ENCODE data around the gene CYP4F3.

CYP4F3 gene

GRCh38 chr19:15616627-15617270, 23.9 kb upstream of the CYP4F3 start:
- H3K9ac ChIP-seq (ENCODE audit: low read length) = no peak overlapping the region
- H3K4me1 ChIP-seq (ENCODE audit: control insufficient read depth, insufficient read depth, low read length) = no peaks in the 10 kb centered on the region
- H3K4me3 ChIP-seq (ENCODE audit: low read length) = no peak overlapping the region
- no peaks in the 10 kb centered on the region for H3K27me3 ChIP-seq (ENCODE audit: control insufficient read depth, insufficient read depth, low read length)
- no peaks in the 10 kb centered on the region for H3K36me3 ChIP-seq (ENCODE audit: control insufficient read depth, insufficient read depth, low read length)
- H3K27ac ChIP-seq (ENCODE audit: low read depth, low read length) = no peak overlapping the region

GRCh38 chr19:15618321-15618720, 22.4 kb upstream of the CYP4F3 start:
- no peaks in the 10 kb centered on the region for H3K27me3 ChIP-seq (ENCODE audit: control insufficient read depth, insufficient read depth, low read length)
- H3K4me3 ChIP-seq (ENCODE audit: low read length) = no peak overlapping the region
- no peaks in the 10 kb centered on the region for H3K36me3 ChIP-seq (ENCODE audit: control insufficient read depth, insufficient read depth, low read length)
- no peak overlapping the region for H3K27ac ChIP-seq (ENCODE audit: low read depth, low read length)
- no peak overlapping the region for H3K9ac ChIP-seq (ENCODE audit: low read length)
- H3K4me1 ChIP-seq (ENCODE audit: control insufficient read depth, insufficient read depth, low read length) = no peaks in the 10 kb centered on the region

GRCh38 chr19:15621801-15622200, 18.9 kb upstream of the CYP4F3 start:
- no peak overlapping the region for H3K4me3 ChIP-seq (ENCODE audit: low read length)
- no peak overlapping the region for H3K27ac ChIP-seq (ENCODE audit: low read depth, low read length)
- no peak overlapping the region for H3K9ac ChIP-seq (ENCODE audit: low read length)
- H3K27me3 ChIP-seq (ENCODE audit: control insufficient read depth, insufficient read depth, low read length) = peaks cover 2% of the 10 kb centered on the region
- H3K36me3 ChIP-seq (ENCODE audit: control insufficient read depth, insufficient read depth, low read length) = no peaks in the 10 kb centered on the region
- H3K4me1 ChIP-seq (ENCODE audit: control insufficient read depth, insufficient read depth, low read length) = no peaks in the 10 kb centered on the region

- Histone ChIP-seq H3K4me3 (ENCODE audit: low read length) (no peak overlapping the region), H3K27ac (ENCODE audit: low read depth, low read length) (no peak overlapping the region), H3K27me3 (ENCODE audit: control insufficient read depth, insufficient read depth, low read length) (peaks cover 2% of the 10 kb centered on the region), H3K9ac (ENCODE audit: low read length) (no peak overlapping the region), H3K4me1 (ENCODE audit: control insufficient read depth, insufficient read depth, low read length) (no peaks in the 10 kb centered on the region), H3K36me3 (ENCODE audit: control insufficient read depth, insufficient read depth, low read length) (no peaks in the 10 kb centered on the region)
Observed at GRCh38 chr19:15622991-15623390, 17.7 kb upstream of the CYP4F3 start.

GRCh38 chr19:15623711-15624318, 16.9 kb upstream of the CYP4F3 start:
- no peak overlapping the region for H3K9ac ChIP-seq (ENCODE audit: low read length)
- peaks cover 2% of the 10 kb centered on the region for H3K27me3 ChIP-seq (ENCODE audit: control insufficient read depth, insufficient read depth, low read length)
- no peaks in the 10 kb centered on the region for H3K36me3 ChIP-seq (ENCODE audit: control insufficient read depth, insufficient read depth, low read length)
- H3K27ac ChIP-seq (ENCODE audit: low read depth, low read length) = no peak overlapping the region
- H3K4me3 ChIP-seq (ENCODE audit: low read length) = no peak overlapping the region
- no peaks in the 10 kb centered on the region for H3K4me1 ChIP-seq (ENCODE audit: control insufficient read depth, insufficient read depth, low read length)

- no peak overlapping the region for H3K27ac ChIP-seq (ENCODE audit: low read depth, low read length)
- H3K9ac ChIP-seq (ENCODE audit: low read length) = no peak overlapping the region
- no peaks in the 10 kb centered on the region for H3K4me1 ChIP-seq (ENCODE audit: control insufficient read depth, insufficient read depth, low read length)
- H3K27me3 ChIP-seq (ENCODE audit: control insufficient read depth, insufficient read depth, low read length) = peaks cover 2% of the 10 kb centered on the region
- no peak overlapping the region for H3K4me3 ChIP-seq (ENCODE audit: low read length)
- H3K36me3 ChIP-seq (ENCODE audit: control insufficient read depth, insufficient read depth, low read length) = no peaks in the 10 kb centered on the region
Observed at GRCh38 chr19:15628236-15629002, 12.3 kb upstream of the CYP4F3 start.

GRCh38 chr19:15629003-15629880, 11.5 kb upstream of the CYP4F3 start:
- Histone ChIP-seq H3K4me1 (ENCODE audit: control insufficient read depth, insufficient read depth, low read length) (no peaks in the 10 kb centered on the region), H3K27ac (ENCODE audit: low read depth, low read length) (no peak overlapping the region), H3K9ac (ENCODE audit: low read length) (no peak overlapping the region), H3K36me3 (ENCODE audit: control insufficient read depth, insufficient read depth, low read length) (no peaks in the 10 kb centered on the region), H3K4me3 (ENCODE audit: low read length) (no peak overlapping the region), H3K27me3 (ENCODE audit: control insufficient read depth, insufficient read depth, low read length) (peaks cover 2% of the 10 kb centered on the region)

GRCh38 chr19:15631817-15632216, 8.9 kb upstream of the CYP4F3 start:
- H3K4me1 ChIP-seq (ENCODE audit: control insufficient read depth, insufficient read depth, low read length) = no peaks in the 10 kb centered on the region
- H3K27ac ChIP-seq (ENCODE audit: low read depth, low read length) = no peak overlapping the region
- H3K9ac ChIP-seq (ENCODE audit: low read length) = no peak overlapping the region
- no peaks in the 10 kb centered on the region for H3K36me3 ChIP-seq (ENCODE audit: control insufficient read depth, insufficient read depth, low read length)
- no peak overlapping the region for H3K4me3 ChIP-seq (ENCODE audit: low read length)
- no peaks in the 10 kb centered on the region for H3K27me3 ChIP-seq (ENCODE audit: control insufficient read depth, insufficient read depth, low read length)

GRCh38 chr19:15633082-15633835, 7.4 kb upstream of the CYP4F3 start:
- H3K27me3 ChIP-seq (ENCODE audit: control insufficient read depth, insufficient read depth, low read length) = no peaks in the 10 kb centered on the region
- H3K9ac ChIP-seq (ENCODE audit: low read length) = no peak overlapping the region
- no peaks in the 10 kb centered on the region for H3K4me1 ChIP-seq (ENCODE audit: control insufficient read depth, insufficient read depth, low read length)
- no peaks in the 10 kb centered on the region for H3K36me3 ChIP-seq (ENCODE audit: control insufficient read depth, insufficient read depth, low read length)
- no peak overlapping the region for H3K4me3 ChIP-seq (ENCODE audit: low read length)
- H3K27ac ChIP-seq (ENCODE audit: low read depth, low read length) = no peak overlapping the region

GRCh38 chr19:15634105-15634504, 6.6 kb upstream of the CYP4F3 start:
- Histone ChIP-seq H3K27ac (ENCODE audit: low read depth, low read length) (no peak overlapping the region), H3K4me3 (ENCODE audit: low read length) (no peak overlapping the region), H3K27me3 (ENCODE audit: control insufficient read depth, insufficient read depth, low read length) (no peaks in the 10 kb centered on the region), H3K36me3 (ENCODE audit: control insufficient read depth, insufficient read depth, low read length) (no peaks in the 10 kb centered on the region), H3K4me1 (ENCODE audit: control insufficient read depth, insufficient read depth, low read length) (no peaks in the 10 kb centered on the region), H3K9ac (ENCODE audit: low read length) (no peak overlapping the region)

- Histone ChIP-seq H3K4me3 (ENCODE audit: low read length) (no peak overlapping the region), H3K27me3 (ENCODE audit: control insufficient read depth, insufficient read depth, low read length) (no peaks in the 10 kb centered on the region), H3K36me3 (ENCODE audit: control insufficient read depth, insufficient read depth, low read length) (no peaks in the 10 kb centered on the region), H3K4me1 (ENCODE audit: control insufficient read depth, insufficient read depth, low read length) (no peaks in the 10 kb centered on the region), H3K27ac (ENCODE audit: low read depth, low read length) (no peak overlapping the region), H3K9ac (ENCODE audit: low read length) (no peak overlapping the region)
Observed at GRCh38 chr19:15635016-15635805, 5.5 kb upstream of the CYP4F3 start.
